HG03103 (cell line): Measurements from ENCODE around the gene GABBR2.
"Not testable (repeated sequence)": the region's sequence is repeated elsewhere in the genome, so short reads cannot be mapped to it uniquely, and the experiment has no call there.

Source experiments
- ATAC-seq: cut with Tn5 transposase; IDR thresholded peaks from one replicate; pipeline ENCODE4 v1.9.1; 2021; ENCODE audit warnings: low read depth; ENCODE audit not compliant: unreplicated experiment

Gene GABBR2

GRCh38 chr9:98494852-98495251, 213.9 kb downstream of the GABBR2 start:
- ATAC-seq, result no peak

- no peak for ATAC-seq
These were observed 216.9 kb downstream of the GABBR2 start for GRCh38 chr9:98491828-98492227.

GRCh38 chr9:98491231-98491651, 217.5 kb downstream of the GABBR2 start:
- ATAC-seq, result no peak

GRCh38 chr9:98488571-98489312, 220.0 kb downstream of the GABBR2 start:
- no peak for ATAC-seq

GRCh38 chr9:98485706-98486105, 223.0 kb downstream of the GABBR2 start:
- no peak for ATAC-seq

- no peak for ATAC-seq
These were observed 224.6 kb downstream of the GABBR2 start for GRCh38 chr9:98484162-98484561.

GRCh38 chr9:98482226-98482625, 226.5 kb downstream of the GABBR2 start:
- ATAC-seq, result no peak

- ATAC-seq, result no peak
These were observed 227.1 kb downstream of the GABBR2 start for GRCh38 chr9:98481676-98482075.

- no peak for ATAC-seq
These were observed 228.5 kb downstream of the GABBR2 start for GRCh38 chr9:98479967-98480847.

- ATAC-seq, result no peak
These were observed 229.3 kb downstream of the GABBR2 start for GRCh38 chr9:98479449-98479848.

GRCh38 chr9:98477884-98478283, 230.9 kb downstream of the GABBR2 start:
- ATAC-seq, result no peak

GRCh38 chr9:98472216-98472615, 236.5 kb downstream of the GABBR2 start:
- ATAC-seq, result no peak

- ATAC-seq, result no peak
These were observed 237.6 kb downstream of the GABBR2 start for GRCh38 chr9:98471185-98471584.

- ATAC-seq, result no peak
These were observed 240.0 kb downstream of the GABBR2 start for GRCh38 chr9:98468567-98469239.

GRCh38 chr9:98465799-98466198, 242.9 kb downstream of the GABBR2 start:
- ATAC-seq, result no peak

GRCh38 chr9:98464156-98464690, 244.5 kb downstream of the GABBR2 start:
- not testable (repeated sequence) for ATAC-seq

GRCh38 chr9:98462310-98462709, 246.4 kb downstream of the GABBR2 start:
- no peak for ATAC-seq

- no peak for ATAC-seq
These were observed 248.0 kb downstream of the GABBR2 start for GRCh38 chr9:98460704-98461103.

- ATAC-seq, result no peak
These were observed 250.9 kb downstream of the GABBR2 start for GRCh38 chr9:98457726-98458370.

GRCh38 chr9:98456156-98456613, 252.6 kb downstream of the GABBR2 start:
- ATAC-seq, result no peak
